GM18508 (cell line): ENCODE data around the gene RPS8.
"Not testable (repeated sequence)": the region's sequence is repeated elsewhere in the genome, so short reads cannot be mapped to it uniquely, and the experiment has no call there.

ENCODE experiments used
- ATAC-seq: cut with Tn5 transposase; IDR thresholded peaks from one replicate; pipeline ENCODE4 v1.9.1; 2021; ENCODE audit warnings: moderate number of reproducible peaks; ENCODE audit not compliant: insufficient read depth, unreplicated experiment

RPS8 gene

GRCh38 chr1:44801491-44802305 is 26.4 kb downstream of the RPS8 start:
- no peak for ATAC-seq

- ATAC-seq = no peak
These were observed 27.1 kb downstream of the RPS8 start for GRCh38 chr1:44802306-44803061.

GRCh38 chr1:44803062-44803311 is 27.6 kb downstream of the RPS8 start:
- no peak for ATAC-seq

GRCh38 chr1:44803312-44804095 is 28.2 kb downstream of the RPS8 start:
- no peak for ATAC-seq

GRCh38 chr1:44805311-44806024 is 30.1 kb downstream of the RPS8 start:
- no peak for ATAC-seq

GRCh38 chr1:44806025-44806703 is 30.8 kb downstream of the RPS8 start:
- ATAC-seq = no peak

GRCh38 chr1:44806704-44807363 is 31.5 kb downstream of the RPS8 start, which contains the start of gene DYNLT4:
TSS of gene DYNLT4 (minus strand) at chr1:44807351. CDS start at chr1:44806668, 683 bp downstream.
- no peak for ATAC-seq

GRCh38 chr1:44807364-44808062 is 32.2 kb downstream of the RPS8 start:
- no peak for ATAC-seq

GRCh38 chr1:44808063-44808937 is 33.0 kb downstream of the RPS8 start, which contains the start of gene BTBD19:
TSS of gene BTBD19 (plus strand) at chr1:44808523. CDS start at chr1:44808821, 298 bp downstream.
- no peak for ATAC-seq

GRCh38 chr1:44808938-44809917 is 33.9 kb downstream of the RPS8 start:
- ATAC-seq = no peak

- no peak for ATAC-seq
These were observed 34.9 kb downstream of the RPS8 start for GRCh38 chr1:44810101-44810761.

- not testable (repeated sequence) for ATAC-seq
These were observed 35.4 kb downstream of the RPS8 start for GRCh38 chr1:44810762-44811105.

- ATAC-seq = no peak
These were observed 35.9 kb downstream of the RPS8 start for GRCh38 chr1:44811234-44811633.

GRCh38 chr1:44812822-44813543 is 37.6 kb downstream of the RPS8 start:
- no peak for ATAC-seq

- ATAC-seq = not testable (repeated sequence)
These were observed 40.6 kb downstream of the RPS8 start for GRCh38 chr1:44815926-44816325.
